ENCODE results near the gene DNPH1. TPM values are rescaled to one million over a fixed set of nuclear protein-coding genes. Genes with fewer than 3 reads are reported as not detected.

The DNPH1 gene
- polyA plus RNA-seq, 1 donor from 2014 or later, result 48.3 TPM

DNA sequence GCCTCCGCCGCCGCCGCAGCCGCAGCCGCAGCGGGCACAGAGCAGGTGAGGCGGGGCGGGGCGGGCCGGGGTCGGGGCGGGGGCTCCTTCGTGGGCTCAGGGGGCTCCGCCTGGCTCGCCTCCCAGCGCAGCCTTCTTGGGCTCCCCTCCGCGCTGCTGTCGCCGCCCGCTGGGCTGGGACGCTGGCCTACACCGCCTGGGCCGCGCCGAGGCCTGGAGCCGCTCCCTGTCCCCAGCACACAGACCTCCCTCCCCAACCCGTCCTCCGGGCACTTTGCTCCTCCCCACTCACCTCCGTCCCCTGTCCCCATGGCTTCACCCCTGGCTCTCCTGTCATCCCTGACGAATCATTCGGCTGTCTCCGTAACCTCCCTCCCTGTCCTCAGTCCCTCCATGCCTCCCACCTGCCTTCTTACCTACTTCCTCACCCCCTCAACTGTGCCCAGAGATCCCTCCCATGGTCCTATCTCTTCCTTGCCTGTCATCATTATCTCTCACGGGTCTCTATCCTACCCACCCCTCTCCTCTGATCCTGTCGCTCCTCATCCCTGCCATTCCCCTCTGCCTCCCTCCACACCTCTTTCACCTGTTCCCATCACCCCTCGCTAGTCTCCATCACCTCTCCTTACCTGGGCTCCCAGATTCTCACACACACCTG lies 14.5 kb upstream of the DNPH1 start:
- H3F3A ChIP-seq (ENCODE audit: insufficient read depth, low read length, poor library complexity, severe bottlenecking), result no peaks in the 10 kb centered on the region
- H3K79me2 ChIP-seq (replicated peaks; ENCODE audit: insufficient read depth, low read length), result peaks cover 20% of the 10 kb centered on the region
- no peaks in the 10 kb centered on the region for H3K27me3 ChIP-seq (ENCODE audit: insufficient read depth, low read depth, low read length)
- no peaks in the 10 kb centered on the region for H3K36me3 ChIP-seq (ENCODE audit: insufficient read depth, low read length)
- no peak overlapping the region for H2AFZ ChIP-seq (ENCODE audit: low read depth, low read length)
- H3K4me3 ChIP-seq (ENCODE audit: low read length), result peak overlapping the region; percentile 75
- TF ChIP-seq MXI1 (conservative IDR thresholded peaks at IDR 0.05; ENCODE audit: poor library complexity, severe bottlenecking), result no peak
- no peak for TF ChIP-seq RAD21 (conservative IDR thresholded peaks at IDR 0.05)
- no peak for TF ChIP-seq EZH2 (IDR thresholded peaks at IDR 0.05; ENCODE audit: borderline replicate concordance, insufficient read depth, low read length, poor library complexity, severe bottlenecking)
- TF ChIP-seq EP300 (conservative IDR thresholded peaks at IDR 0.05; ENCODE audit: poor library complexity, severe bottlenecking), result no peak
- no peak for TF ChIP-seq TAF1 (IDR thresholded peaks at IDR 0.05; ENCODE audit: low read depth)
- no peak for TF ChIP-seq SMC3 (conservative IDR thresholded peaks at IDR 0.05; ENCODE audit: poor library complexity)
- TF ChIP-seq, protein P1, sequence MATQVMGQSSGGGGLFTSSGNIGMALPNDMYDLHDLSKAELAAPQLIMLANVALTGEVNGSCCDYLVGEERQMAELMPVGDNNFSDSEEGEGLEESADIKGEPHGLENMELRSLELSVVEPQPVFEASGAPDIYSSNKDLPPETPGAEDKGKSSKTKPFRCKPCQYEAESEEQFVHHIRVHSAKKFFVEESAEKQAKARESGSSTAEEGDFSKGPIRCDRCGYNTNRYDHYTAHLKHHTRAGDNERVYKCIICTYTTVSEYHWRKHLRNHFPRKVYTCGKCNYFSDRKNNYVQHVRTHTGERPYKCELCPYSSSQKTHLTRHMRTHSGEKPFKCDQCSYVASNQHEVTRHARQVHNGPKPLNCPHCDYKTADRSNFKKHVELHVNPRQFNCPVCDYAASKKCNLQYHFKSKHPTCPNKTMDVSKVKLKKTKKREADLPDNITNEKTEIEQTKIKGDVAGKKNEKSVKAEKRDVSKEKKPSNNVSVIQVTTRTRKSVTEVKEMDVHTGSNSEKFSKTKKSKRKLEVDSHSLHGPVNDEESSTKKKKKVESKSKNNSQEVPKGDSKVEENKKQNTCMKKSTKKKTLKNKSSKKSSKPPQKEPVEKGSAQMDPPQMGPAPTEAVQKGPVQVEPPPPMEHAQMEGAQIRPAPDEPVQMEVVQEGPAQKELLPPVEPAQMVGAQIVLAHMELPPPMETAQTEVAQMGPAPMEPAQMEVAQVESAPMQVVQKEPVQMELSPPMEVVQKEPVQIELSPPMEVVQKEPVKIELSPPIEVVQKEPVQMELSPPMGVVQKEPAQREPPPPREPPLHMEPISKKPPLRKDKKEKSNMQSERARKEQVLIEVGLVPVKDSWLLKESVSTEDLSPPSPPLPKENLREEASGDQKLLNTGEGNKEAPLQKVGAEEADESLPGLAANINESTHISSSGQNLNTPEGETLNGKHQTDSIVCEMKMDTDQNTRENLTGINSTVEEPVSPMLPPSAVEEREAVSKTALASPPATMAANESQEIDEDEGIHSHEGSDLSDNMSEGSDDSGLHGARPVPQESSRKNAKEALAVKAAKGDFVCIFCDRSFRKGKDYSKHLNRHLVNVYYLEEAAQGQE (IDR thresholded peaks at IDR 0.05; ENCODE audit: borderline replicate concordance), result no peak
- TF ChIP-seq POLR2AphosphoS5 (IDR thresholded peaks at IDR 0.05), result no peak
- TF ChIP-seq CTCF (IDR thresholded peaks at IDR 0.05; ENCODE audit: poor library complexity, severe bottlenecking), result no peak
- H3K9me2 ChIP-seq (ENCODE audit: insufficient read depth, low read length), result no peaks in the 10 kb centered on the region
- peak overlapping the region; percentile 93 for H3K9ac ChIP-seq (ENCODE audit: low read length)
- peak overlapping the region; percentile 89 for H3K4me2 ChIP-seq (ENCODE audit: low read length)
- H3K27ac ChIP-seq (ENCODE audit: low read length), result peak overlapping the region; percentile 59
- H3K9me3 ChIP-seq (ENCODE audit: low read length), result no peaks in the 10 kb centered on the region
- no peaks in the 10 kb centered on the region for H4K20me1 ChIP-seq (ENCODE audit: insufficient read depth)

- Histone ChIP-seq H3K79me2 (replicated peaks; ENCODE audit: insufficient read depth, low read length) (peaks cover 16% of the 10 kb centered on the region), H2AFZ (ENCODE audit: low read depth, low read length) (peak within 1 kb of the TSS; percentile 87), H3K9me2 (ENCODE audit: insufficient read depth, low read length) (no peaks in the 10 kb centered on the region), H3F3A (ENCODE audit: insufficient read depth, low read length, poor library complexity, severe bottlenecking) (no peaks in the 10 kb centered on the region), H3K9ac (ENCODE audit: low read length) (peak within 1 kb of the TSS; percentile 93), H3K4me3 (ENCODE audit: low read length) (peak within 1 kb of the TSS; percentile 75), H3K9me3 (ENCODE audit: low read length) (no peaks in the 10 kb centered on the region), H3K27ac (ENCODE audit: low read length) (peak within 1 kb of the TSS; percentile 59), H3K36me3 (ENCODE audit: insufficient read depth, low read length) (no peaks in the 10 kb centered on the region), H3K4me2 (ENCODE audit: low read length) (peak within 1 kb of the TSS; percentile 89), H3K27me3 (ENCODE audit: insufficient read depth, low read depth, low read length) (peaks cover 3% of the 10 kb centered on the region), H4K20me1 (ENCODE audit: insufficient read depth) (no peaks in the 10 kb centered on the region)
- TF ChIP-seq, protein P1 (IDR thresholded peaks at IDR 0.05; ENCODE audit: borderline replicate concordance), result no peak
- TF ChIP-seq EP300 (conservative IDR thresholded peaks at IDR 0.05; ENCODE audit: poor library complexity, severe bottlenecking) (peak; percentile 60), SMC3 (conservative IDR thresholded peaks at IDR 0.05; ENCODE audit: poor library complexity) (peak; percentile 18), CTCF (IDR thresholded peaks at IDR 0.05; ENCODE audit: poor library complexity, severe bottlenecking) (no peak), POLR2AphosphoS5 (IDR thresholded peaks at IDR 0.05) (peak; percentile 94), RAD21 (conservative IDR thresholded peaks at IDR 0.05) (no peak), EZH2 (IDR thresholded peaks at IDR 0.05; ENCODE audit: borderline replicate concordance, insufficient read depth, low read length, poor library complexity, severe bottlenecking) (no peak), TAF1 (IDR thresholded peaks at IDR 0.05; ENCODE audit: low read depth) (no peak), MXI1 (conservative IDR thresholded peaks at IDR 0.05; ENCODE audit: poor library complexity, severe bottlenecking) (no peak)
Measured at GRCh38 chr6:43242908-43243663, 13.8 kb upstream of the DNPH1 start, which contains the start of gene TTBK1. TTBK1 (plus strand) TSS chr6:43243481; CDS start chr6:43246661, 3,180 bp downstream.

Data from neural cell (in vitro differentiated cells).